Chondrocyte (in vitro differentiated cells): ENCODE data around the gene SYT7. TPM values are rescaled to one million over a fixed set of nuclear protein-coding genes. Genes with fewer than 3 reads are reported as not detected.

Experiments used
- DNase-seq: peaks from one replicate; pipeline ENCODE4 v3.0.0; 2021; ENCODE audit warnings: mixed read lengths, low spot score
- H3K27ac Mint-ChIP-seq: one replicate; pipeline ENCODE4 v1.8.0; 2021; ENCODE audit warnings: mild to moderate bottlenecking, moderate library complexity, mixed read lengths; ENCODE audit not compliant: unreplicated experiment
- H3K27me3 Mint-ChIP-seq: 2 replicates; pipeline ENCODE4 v1.8.0; 2021; ENCODE audit warnings: low read depth, mixed read lengths
- H3K36me3 Mint-ChIP-seq: 2 replicates; pipeline ENCODE4 v1.8.0; 2021; ENCODE audit warnings: low read depth, mixed read lengths
- H3K4me1 Mint-ChIP-seq: 2 replicates; pipeline ENCODE4 v1.8.0; 2021; ENCODE audit warnings: low read depth, mild to moderate bottlenecking, mixed read lengths
- H3K4me3 Mint-ChIP-seq: one replicate; pipeline ENCODE4 v1.8.0; 2021; ENCODE audit warnings: mild to moderate bottlenecking, moderate library complexity, mixed read lengths; ENCODE audit not compliant: unreplicated experiment
- H3K9me3 Mint-ChIP-seq: 2 replicates; pipeline ENCODE4 v1.8.0; 2021; ENCODE audit warnings: low read depth, mixed read lengths
- CTCF ChIP-seq: fragments of 200-600 bp; sonication (generic); IDR thresholded peaks from 2 replicates; pipeline ENCODE4 v1.5.0; 2021; ENCODE audit warnings: antibody characterized with exemption, mild to moderate bottlenecking, moderate library complexity
- total RNA-seq: library from RNA; stranded (reverse); gene quantifications from 3 replicates; pipeline ENCODE4 v1.2.1, GENCODE V29; 2021

SYT7 gene
- total RNA-seq, 1 donor from 2014 or later: 1.5 TPM

- H3K27ac Mint-ChIP-seq: no peak overlapping the region
- H3K36me3 Mint-ChIP-seq: peaks cover 3% of the 10 kb centered on the region
- peaks cover 49% of the 10 kb centered on the region for H3K27me3 Mint-ChIP-seq
- no peak overlapping the region for H3K4me3 Mint-ChIP-seq
- DNase-seq: no peak
- TF ChIP-seq CTCF: no peak
- H3K9me3 Mint-ChIP-seq: no peaks in the 10 kb centered on the region
- H3K4me1 Mint-ChIP-seq: no peaks in the 10 kb centered on the region
Measured at GRCh38 chr11:61528114-61528513, 52.8 kb downstream of the SYT7 start.

- no peak overlapping the region for H3K27ac Mint-ChIP-seq
- TF ChIP-seq CTCF: no peak
- peaks cover 56% of the 10 kb centered on the region for H3K27me3 Mint-ChIP-seq
- H3K4me3 Mint-ChIP-seq: no peak overlapping the region
- H3K9me3 Mint-ChIP-seq: no peaks in the 10 kb centered on the region
- H3K36me3 Mint-ChIP-seq: peaks cover 3% of the 10 kb centered on the region
- no peaks in the 10 kb centered on the region for H3K4me1 Mint-ChIP-seq
- no peak for DNase-seq
Measured at GRCh38 chr11:61526956-61527731, 53.7 kb downstream of the SYT7 start.

- Mint-ChIP-seq H3K4me1 (no peaks in the 10 kb centered on the region), H3K4me3 (no peak overlapping the region), H3K27ac (no peak overlapping the region), H3K27me3 (peaks cover 61% of the 10 kb centered on the region), H3K36me3 (peaks cover 3% of the 10 kb centered on the region), H3K9me3 (no peaks in the 10 kb centered on the region)
- no peak for DNase-seq
- TF ChIP-seq CTCF: no peak
Measured at GRCh38 chr11:61526229-61526628, 54.6 kb downstream of the SYT7 start.

- no peak overlapping the region for H3K4me3 Mint-ChIP-seq
- H3K27ac Mint-ChIP-seq: no peak overlapping the region
- TF ChIP-seq CTCF: no peak
- H3K36me3 Mint-ChIP-seq: peaks cover 3% of the 10 kb centered on the region
- no peaks in the 10 kb centered on the region for H3K9me3 Mint-ChIP-seq
- H3K4me1 Mint-ChIP-seq: no peaks in the 10 kb centered on the region
- no peak for DNase-seq
- peaks cover 58% of the 10 kb centered on the region for H3K27me3 Mint-ChIP-seq
Measured at GRCh38 chr11:61524963-61525587, 55.8 kb downstream of the SYT7 start.

GRCh38 chr11:61524446-61524845 lies 56.4 kb downstream of the SYT7 start:
- Mint-ChIP-seq H3K27me3 (peaks cover 54% of the 10 kb centered on the region), H3K4me3 (no peak overlapping the region), H3K36me3 (peaks cover 3% of the 10 kb centered on the region), H3K27ac (no peak overlapping the region), H3K4me1 (no peaks in the 10 kb centered on the region), H3K9me3 (no peaks in the 10 kb centered on the region)
- TF ChIP-seq CTCF: no peak
- no peak for DNase-seq
